Thoracic aorta (tissue), 2 donors: Measurements from ENCODE around the gene PCDHA13. TPM values are rescaled to one million over a fixed set of nuclear protein-coding genes. Genes with fewer than 3 reads are reported as not detected.
"Not testable (repeated sequence)": the region's sequence is repeated elsewhere in the genome, so short reads cannot be mapped to it uniquely, and the experiment has no call there.

Source experiments
- ATAC-seq: fragments of 150-250 bp; one replicate; pipeline ENCODE4 v1.8.0; 2017; ENCODE audit warnings: low read depth; ENCODE audit not compliant: insufficient number of reproducible peaks, low FRiP score
- DNase-seq: peaks from one replicate; pipeline ENCODE4 v3.0.0-alpha.2; 2020; ENCODE audit warnings: low spot score
- H3K27ac ChIP-seq, 2 donors: fragments of 200-600 bp; sonication (generic); 1 replicate in 1 of 2; 2 replicates in 1 of 2; pipeline ENCODE4 v1.5.1; 2016; ENCODE audit warnings: mild to moderate bottlenecking in 2 of 2, moderate library complexity in 2 of 2
- H3K27me3 ChIP-seq: fragments of 200-600 bp; sonication (generic); replicated peaks from 2 replicates; pipeline ENCODE4 v1.6.0; 2016; ENCODE audit warnings: mild to moderate bottlenecking; ENCODE audit not compliant: insufficient read depth
- H3K36me3 ChIP-seq: fragments of 200-600 bp; sonication (generic); one replicate; pipeline ENCODE4 v1.5.1; 2016
- H3K4me1 ChIP-seq, 2 donors: fragments of 200-600 bp; sonication (generic); 1 replicate in 1 of 2; 2 replicates in 1 of 2; pipeline versions ENCODE4 v1.5.1 to v1.6.0; 2016; ENCODE audit warnings: low read depth in 2 of 2, mild to moderate bottlenecking in 1 of 2; ENCODE audit not compliant: control insufficient read depth in 1 of 2
- H3K4me3 ChIP-seq: fragments of 200-600 bp; sonication (generic); 2 replicates; pipeline ENCODE4 v1.5.1; 2016; ENCODE audit warnings: mild to moderate bottlenecking
- H3K9me3 ChIP-seq: fragments of 200-600 bp; sonication (generic); 2 replicates; pipeline ENCODE4 v1.5.1; 2016
- CTCF ChIP-seq: fragments of 200-600 bp; sonication (generic); IDR thresholded peaks from one replicate; pipeline ENCODE4 v1.5.1; 2019; ENCODE audit warnings: antibody characterized with exemption
- total RNA-seq, 2 donors: library from RNA; depleted of rRNA; stranded (reverse); fragments of >200 nt; gene quantifications; one replicate each; pipeline versions ENCODE4 v1.1.0 to v1.2.3, GENCODE V29; 2016

PCDHA13 gene
- under 1 TPM; 0.54 to 0.56 TPM for total RNA-seq

- no peaks in the 10 kb centered on the region for H3K27me3 ChIP-seq
Measured at GRCh38 chr5:140881889-140882590, at the start of gene PCDHA13. TSS of gene PCDHA13 (plus strand) at chr5:140882124. CDS start at chr5:140882269, 145 bp downstream.

DNA sequence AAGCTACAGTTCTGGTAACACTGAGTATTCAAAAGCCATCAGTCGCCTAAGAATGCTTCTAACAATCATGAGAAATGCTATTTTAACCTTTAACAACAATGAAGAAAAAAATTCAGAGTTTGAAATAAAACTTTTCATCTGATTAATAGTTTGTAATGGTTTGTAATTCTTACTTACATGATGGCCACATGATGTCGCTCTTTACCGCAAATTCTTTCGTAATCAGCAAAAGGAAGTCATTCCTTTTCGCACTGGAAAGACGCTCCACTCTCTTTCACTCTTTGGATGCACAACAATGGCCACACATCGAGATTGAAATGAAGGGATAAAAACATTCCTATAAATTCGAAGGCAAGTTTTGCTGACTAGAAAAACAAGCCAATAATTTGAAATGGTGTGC lies 47.9 kb upstream of the PCDHA13 start, which contains the start of gene PCDHA7:
Gene PCDHA7 (plus strand): TSS at position 277 of the 400 bp plus-strand sequence. CDS start 115 bp downstream, at position 392.
- ATAC-seq = no peak

More at GRCh38 chr5:140881889-140882590, at the start of gene PCDHA13:
- ATAC-seq (no peak), DNase-seq (no peak)
- Histone ChIP-seq H3K4me1 (no peaks in the 10 kb centered on the region), H3K27ac (no peak within 1 kb of the TSS), H3K36me3 (no peaks in the 10 kb centered on the region), H3K9me3 (peaks cover 33% of the 10 kb centered on the region), H3K4me3 (peak within 1 kb of the TSS; percentile 7)
- TF ChIP-seq CTCF = no peak

DNA sequence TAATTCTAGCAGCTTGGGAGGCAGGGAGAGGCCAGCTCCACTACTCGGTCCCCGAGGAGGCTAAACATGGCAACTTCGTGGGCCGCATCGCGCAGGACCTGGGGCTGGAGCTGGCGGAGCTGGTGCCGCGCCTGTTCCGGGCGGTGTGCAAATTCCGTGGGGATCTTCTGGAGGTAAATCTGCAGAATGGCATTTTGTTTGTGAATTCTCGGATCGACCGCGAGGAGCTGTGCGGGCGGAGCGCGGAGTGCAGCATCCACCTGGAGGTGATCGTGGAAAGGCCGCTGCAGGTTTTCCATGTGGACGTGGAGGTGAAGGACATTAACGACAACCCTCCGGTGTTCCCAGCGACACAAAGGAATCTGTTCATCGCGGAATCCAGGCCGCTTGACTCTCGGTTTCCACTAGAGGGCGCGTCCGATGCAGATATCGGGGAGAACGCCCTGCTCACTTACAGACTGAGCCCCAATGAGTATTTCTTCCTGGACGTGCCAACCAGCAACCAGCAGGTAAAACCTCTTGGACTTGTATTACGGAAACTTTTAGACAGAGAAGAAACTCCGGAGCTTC lies 47.4 kb upstream of the PCDHA13 start:
- peak overlapping the region; percentile 25 for H3K4me3 ChIP-seq
- not testable (repeated sequence) for DNase-seq, H3K36me3 ChIP-seq, H3K27me3 ChIP-seq, H3K4me1 ChIP-seq, H3K27ac ChIP-seq, ATAC-seq
- peaks cover 36% of the 10 kb centered on the region for H3K9me3 ChIP-seq

More for the DNA sequence above, 47.9 kb upstream of the PCDHA13 start, which contains the start of gene PCDHA7:
- Histone ChIP-seq H3K4me3 (peak within 1 kb of the TSS; percentile 25), H3K27me3 (no peaks in the 10 kb centered on the region), H3K4me1 (no peaks in the 10 kb centered on the region), H3K9me3 (peaks cover 40% of the 10 kb centered on the region), H3K27ac (no peak within 1 kb of the TSS), H3K36me3 (no peaks in the 10 kb centered on the region)
- no peak for TF ChIP-seq CTCF
- no peak for DNase-seq

GRCh38 chr5:140835622-140836510 lies 46.1 kb upstream of the PCDHA13 start:
- peaks cover 43% of the 10 kb centered on the region for H3K9me3 ChIP-seq
- H3K27me3 ChIP-seq = no peaks in the 10 kb centered on the region
- DNase-seq = no peak

More at GRCh38 chr5:140835622-140836510, 46.1 kb upstream of the PCDHA13 start:
- H3K4me3 ChIP-seq = no peak overlapping the region
- ATAC-seq = no peak
- H3K36me3 ChIP-seq = no peaks in the 10 kb centered on the region
- no peaks in the 10 kb centered on the region for H3K4me1 ChIP-seq
- no peak for TF ChIP-seq CTCF
- no peak overlapping the region for H3K27ac ChIP-seq
